HG03066 (cell line): ENCODE data around the gene PECR.
"Not testable (repeated sequence)": the region's sequence is repeated elsewhere in the genome, so short reads cannot be mapped to it uniquely, and the experiment has no call there.

Experiments used
- ATAC-seq: cut with Tn5 transposase; IDR thresholded peaks from one replicate; pipeline ENCODE4 v1.9.1; 2021; ENCODE audit warnings: low read depth; ENCODE audit not compliant: unreplicated experiment

PECR gene

GRCh38 chr2:216004697-216005283 lies 76.8 kb downstream of the PECR start:
- no peak for ATAC-seq

DNA sequence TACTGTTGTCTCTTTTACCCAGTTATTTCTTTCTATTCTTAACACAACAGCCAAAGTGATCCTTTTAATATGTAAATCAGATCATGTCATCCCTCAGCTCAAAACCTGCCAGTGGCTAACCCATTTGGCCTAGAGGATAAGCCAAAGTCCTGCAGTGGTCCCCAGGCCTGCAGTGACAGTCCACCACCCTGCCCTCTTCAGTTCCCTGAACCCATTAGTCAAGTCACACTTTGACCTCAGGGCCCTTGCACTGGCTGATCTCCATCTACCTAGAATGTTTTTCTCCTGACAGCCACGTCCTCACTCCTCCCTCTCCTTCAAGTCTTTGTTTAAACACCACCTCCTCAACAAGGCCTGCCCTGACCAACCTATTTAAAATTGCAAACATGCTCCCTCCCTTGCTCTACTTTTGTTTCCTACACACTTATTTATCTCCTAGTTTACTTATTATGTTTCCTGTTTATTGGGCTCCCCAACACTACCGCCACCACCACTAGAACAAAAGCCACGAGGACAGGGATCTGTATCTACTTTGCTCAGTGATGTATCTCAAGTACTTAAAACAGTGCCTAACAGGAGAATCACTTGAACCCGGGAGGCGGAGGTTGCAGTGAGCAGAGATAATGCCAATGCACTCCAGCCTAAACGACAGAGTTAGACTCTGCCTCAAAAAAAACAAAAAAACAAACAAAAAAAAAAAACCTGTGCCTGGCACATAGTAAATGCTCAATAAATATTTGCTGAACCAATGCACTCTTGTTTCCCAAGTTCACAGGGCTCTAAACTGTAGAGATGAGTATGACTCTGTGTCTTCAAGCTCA lies 77.5 kb downstream of the PECR start:
- ATAC-seq: no peak

DNA sequence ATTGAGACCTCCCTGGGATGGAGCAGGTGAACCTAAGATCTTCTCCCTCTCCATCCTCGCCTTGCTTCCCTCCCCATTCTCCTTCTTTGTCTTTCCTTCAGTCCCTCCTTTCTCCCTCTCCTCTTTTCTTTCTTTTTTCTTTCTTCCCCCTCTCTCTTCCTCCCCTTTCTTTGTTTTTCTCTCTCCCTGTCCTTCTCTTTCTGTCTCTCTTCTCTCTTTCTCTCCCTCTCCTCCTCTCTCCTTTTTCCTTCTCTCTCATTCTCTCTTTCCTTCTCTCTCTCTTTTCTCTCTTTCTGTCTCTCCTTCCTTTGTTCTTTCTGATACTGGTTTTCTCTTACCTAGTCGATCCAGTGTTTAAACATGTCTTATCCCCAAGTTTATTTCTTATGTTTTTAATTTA lies 78.9 kb downstream of the PECR start:
- ATAC-seq: no peak

DNA sequence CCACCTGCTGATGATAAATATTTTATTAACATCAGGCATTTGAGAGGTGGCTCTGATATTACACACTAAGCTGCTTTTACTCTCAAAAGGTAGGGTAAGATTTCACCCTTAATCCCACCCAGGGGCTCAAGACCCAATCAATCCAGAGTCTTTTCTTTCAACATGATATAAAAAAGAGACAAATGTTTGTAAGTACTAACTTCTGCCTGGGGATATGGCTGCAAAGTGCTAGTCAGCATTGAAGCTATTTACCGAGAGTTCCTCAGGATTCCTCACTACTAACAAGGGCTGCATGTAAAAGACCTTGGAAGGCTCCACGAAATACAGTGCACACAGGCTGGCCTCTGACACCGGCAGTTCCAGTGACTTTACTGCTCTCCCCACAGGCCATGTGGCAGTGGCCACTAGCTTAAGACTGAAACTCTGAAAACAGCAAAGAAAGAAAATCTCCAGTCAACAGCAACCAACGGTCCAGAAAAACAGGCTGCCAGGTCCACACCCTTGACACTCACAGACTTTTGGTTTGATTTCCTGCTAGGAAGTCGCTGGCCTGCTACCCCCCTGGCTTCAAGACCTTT lies 79.4 kb downstream of the PECR start:
- no peak for ATAC-seq

DNA sequence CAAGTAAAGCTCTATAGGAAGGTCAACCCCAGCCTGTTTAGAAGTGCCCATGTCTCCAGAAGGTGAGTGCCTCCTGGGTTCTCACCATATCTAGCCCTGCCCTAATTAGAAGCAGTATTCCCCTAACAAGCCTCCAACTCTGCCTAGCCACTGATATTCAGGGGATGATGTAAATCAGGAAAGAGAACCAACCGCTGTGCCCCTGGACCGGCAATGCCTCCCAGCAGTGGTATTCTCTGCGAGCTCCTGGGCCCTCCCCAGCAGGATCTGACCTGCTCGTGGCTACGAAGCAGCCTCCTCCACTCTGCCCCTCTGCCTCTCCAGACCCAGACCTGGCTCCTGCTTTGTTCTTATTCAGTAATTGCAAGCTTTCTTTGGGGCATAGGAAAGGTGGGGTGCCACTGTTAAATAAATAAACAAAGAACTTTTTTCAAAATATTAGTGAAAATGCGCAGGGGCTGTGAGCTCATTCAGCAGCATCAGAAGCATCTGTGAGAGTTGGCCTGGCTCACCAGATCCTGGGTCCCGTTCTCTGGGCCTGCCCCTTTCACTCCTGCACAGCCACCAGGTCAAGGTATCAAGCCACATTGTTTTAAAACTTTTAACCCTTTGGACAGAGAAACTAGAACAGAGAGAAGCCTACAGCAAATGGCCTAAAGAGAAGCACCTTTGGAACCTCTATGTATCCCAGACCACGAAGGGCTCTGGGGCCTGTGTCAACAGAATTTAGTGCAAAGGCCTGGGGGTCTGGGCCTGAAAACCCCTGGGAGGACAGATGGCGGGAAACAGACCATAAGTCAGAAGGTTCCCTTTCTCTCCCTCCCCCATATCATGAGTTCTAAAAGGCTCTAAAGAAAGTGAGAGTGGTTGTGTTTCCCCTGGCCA lies 80.2 kb downstream of the PECR start:
- no peak for ATAC-seq

GRCh38 chr2:215998636-215999035 lies 83.0 kb downstream of the PECR start:
- ATAC-seq: no peak

DNA sequence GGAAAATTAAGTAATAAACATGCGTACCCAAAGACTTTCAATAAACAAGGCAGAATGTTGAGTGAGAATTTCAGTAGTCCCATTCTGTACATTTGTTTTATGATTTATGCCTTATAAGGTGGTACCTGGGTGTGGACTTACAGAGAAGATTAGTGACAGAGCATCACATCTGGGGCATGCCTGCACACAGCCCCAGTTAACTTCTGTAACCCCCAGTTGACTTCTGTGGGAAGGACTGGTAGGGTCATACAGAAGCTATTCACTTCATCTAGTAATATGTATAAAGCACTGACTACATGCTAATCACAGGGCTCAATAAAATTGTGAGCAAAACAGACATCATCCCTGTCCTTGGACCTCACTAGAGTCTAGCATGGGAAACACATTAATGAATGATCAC lies 84.4 kb downstream of the PECR start:
- ATAC-seq: no peak

DNA sequence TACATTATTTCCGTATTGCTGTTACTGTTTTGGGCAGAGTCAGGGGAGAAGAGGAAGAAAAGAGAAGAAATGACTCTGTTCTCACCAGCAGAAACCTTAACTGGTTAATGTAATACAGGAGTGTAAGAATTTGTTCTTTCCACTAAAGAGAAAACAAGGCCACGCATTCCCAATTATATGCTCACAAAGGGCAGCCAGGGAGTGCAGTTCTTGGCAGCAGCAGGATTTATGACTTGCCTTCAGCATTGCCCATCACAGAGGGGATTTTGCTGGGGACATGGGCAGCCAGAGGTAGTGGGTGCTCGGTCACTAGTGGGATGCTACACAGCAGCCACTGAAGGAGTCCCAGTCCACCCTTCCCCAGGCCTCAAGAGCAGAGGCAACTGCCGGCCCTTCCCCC lies 86.7 kb downstream of the PECR start:
- ATAC-seq: no peak

GRCh38 chr2:215988556-215989207 lies 92.9 kb downstream of the PECR start:
- not testable (repeated sequence) for ATAC-seq
